ENCODE results near the gene GRK6.
"Not testable (repeated sequence)": the region's sequence is repeated elsewhere in the genome, so short reads cannot be mapped to it uniquely, and the experiment has no call there.

GRK6 gene

DNA sequence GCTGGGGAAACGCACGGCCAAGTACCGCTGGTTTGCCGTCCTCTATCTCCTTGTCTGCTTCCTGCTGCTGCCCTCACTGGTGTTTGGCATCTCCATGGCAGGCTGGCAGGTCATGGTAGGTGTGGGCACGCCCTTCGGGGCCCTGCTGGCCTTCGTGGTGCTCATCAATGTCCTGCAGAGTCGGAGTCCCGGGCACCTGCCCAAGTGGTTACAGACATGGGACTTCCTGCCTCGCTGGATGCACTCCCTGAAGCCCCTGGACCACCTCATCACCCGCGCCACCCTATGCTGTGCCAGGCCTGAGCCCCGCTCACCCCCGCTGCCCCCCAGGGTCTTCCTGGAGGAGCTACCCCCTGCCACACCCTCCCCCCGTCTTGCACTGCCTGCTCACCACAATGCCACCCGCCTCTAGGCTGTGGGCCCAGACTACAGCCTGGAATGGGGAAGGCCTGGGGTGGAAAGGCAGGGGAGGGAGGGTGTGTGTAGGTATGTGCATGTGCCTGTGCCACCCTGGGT is 28.5 kb upstream of the GRK6 start:
- no peak for DNase-seq (ENCODE audit: low read depth in 2 of 2)

DNA sequence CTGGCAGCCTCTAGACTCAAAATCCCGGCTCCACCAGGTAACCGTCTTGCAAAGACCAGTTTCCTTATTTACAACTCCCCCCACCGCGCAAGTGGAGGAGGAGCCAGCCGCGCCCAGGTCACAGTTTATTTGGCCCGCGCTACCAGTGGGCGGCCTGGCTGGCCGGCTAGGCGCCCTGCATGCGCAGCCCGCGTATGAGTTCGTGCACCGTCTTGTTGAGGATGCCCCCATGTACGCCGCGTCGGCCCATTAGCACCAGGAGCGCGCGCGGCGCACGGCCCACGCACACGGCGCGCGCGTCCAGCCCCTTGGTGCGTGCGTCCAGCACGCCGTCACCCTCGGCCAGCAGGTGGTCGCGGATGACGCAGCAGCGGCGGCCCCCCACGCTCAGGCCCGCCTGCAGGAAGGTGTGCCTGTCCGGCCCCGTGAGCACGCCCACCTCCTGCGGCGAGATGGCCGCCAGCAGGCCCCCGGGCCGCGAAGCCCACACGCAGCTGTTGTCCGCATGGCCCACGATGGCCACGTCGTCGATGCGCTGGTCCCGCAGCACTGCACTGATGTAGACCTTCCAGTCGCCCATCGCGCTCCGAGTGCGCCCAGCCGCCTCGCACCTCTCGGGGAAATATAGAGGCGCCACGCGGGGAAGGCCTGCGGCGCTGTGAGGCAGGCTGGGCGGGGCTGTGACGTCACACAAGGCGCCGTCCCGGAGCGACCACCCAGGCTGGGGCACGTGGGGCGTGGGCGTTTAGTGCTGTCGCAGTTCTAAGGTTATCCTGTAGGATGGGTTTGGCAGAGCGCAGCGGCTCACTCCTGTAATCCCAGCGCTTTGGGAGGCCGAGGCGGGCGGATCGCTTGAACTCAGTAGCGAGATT is 26.2 kb upstream of the GRK6 start, which contains the start of gene PFN3:
Gene PFN3, minus strand, starts transcription at position 665 of the 872 bp plus-strand sequence. Its CDS starts 85 bp downstream, at position 580.
- DNase-seq (ENCODE audit: low read depth in 2 of 2): no peak

DNA sequence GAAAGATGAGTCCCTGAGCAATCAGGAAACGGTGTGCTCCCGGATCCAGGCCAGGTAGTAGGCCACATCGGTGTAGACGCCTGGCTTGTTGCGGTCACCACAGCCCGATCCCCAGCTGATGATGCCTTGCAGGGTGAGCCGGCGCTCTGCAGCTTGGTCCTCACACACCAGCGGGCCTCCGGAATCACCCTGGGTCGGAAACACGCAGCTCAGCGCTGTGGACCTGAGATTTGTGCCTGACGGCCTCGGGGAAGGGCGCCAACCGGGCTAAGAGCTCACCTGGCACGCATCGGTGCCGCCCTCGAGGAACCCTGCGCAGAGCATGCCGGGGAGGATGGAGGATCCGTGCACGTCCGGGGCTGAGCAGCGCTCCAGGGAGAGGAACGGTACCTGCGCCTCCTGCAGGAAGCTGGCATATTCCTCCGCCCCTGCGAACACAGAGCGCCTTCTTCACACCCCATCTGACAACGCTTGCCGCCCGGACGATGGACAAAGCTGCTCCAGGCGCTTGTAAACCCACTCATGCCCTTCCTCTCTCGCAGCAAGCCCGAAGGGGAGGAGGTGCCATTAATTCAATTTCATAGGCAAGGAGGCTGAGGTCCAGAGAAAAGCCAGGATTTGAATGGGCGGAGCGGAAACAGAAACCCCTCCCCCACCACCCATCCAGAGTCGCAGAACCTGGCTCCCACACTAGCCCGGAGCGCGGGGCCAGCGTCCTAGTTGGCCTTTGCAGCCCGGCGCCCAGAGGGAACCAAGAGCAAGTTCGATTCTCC is 24.0 kb upstream of the GRK6 start:
- no peak for DNase-seq (ENCODE audit: low read depth in 2 of 2)

DNA sequence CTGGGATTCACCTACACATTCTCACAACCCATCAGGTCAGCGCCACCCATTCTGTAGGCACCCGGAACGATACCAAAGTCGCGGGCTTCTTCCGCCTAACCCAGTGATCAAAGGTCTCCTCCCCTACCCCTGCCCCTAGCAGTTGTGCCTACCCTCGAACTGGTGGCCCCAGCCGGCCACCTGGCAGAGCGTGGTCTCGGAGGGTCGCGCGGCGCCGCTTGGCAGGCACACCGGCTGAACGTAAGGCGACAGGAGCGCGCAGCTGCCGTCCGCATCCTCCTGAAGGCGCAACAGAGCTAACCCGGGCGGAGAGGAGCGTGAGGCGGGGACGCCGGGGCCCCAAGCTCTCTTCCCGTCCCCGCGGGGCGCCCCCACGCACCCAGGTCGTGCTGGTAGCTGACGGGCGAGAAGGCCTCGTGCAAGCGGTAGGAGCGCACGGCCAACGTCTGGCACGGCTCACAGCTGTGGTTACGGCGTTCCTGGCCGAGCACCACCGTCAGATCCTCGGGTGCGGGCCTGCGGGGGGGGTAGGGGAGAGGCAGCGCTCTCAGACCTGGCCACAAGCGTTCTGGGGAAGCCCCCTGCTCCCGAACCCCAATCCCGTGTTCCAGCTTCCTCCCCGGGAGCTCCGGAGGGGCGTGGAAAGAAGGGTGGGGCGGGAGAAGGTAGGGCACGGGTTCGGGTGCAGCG is 23.2 kb upstream of the GRK6 start:
- DNase-seq (ENCODE audit: low read depth in 2 of 2): no peak

DNA sequence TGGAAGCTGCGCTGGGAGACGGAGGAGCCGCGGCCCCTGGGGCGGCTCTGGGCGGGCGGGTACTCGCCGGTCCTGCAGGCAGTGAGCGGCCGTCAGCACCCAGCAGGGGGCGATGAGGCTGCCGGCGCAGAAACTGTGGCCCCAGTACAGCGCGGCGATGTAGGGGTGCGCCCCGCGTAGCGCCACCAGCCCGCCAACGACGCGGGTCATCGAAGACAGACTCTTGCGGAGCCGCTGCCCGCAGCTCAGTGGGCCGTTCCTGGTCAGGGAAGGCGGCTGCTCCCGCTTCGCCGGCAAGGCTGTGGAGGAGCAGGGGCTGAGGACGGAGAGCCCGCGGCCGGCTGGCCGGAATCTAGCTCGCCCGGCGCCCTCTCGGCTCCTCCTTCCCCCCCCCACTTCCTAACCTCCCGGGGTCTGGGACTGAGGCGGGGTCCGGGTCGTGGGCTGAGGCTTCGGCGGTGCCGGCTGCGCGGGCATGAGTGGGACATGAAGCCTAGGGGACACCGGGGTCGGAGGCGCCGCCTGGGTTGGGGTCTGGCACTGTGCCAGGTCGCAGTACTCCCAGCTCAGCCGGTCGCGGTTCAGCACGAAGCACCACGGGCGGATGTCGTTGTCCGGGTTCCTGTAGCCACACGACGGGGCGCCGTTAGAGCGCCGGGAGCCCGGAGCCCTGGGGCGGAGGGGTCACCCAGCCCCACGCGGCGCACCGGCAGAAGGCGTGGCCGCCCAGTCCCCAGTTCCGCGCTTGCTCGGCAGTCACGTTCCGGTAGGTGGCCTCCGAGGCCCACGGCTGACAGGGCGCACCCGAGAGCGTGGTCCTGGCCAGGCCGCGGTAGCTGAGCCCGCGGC is 22.5 kb upstream of the GRK6 start:
- no peak for DNase-seq (ENCODE audit: low read depth in 2 of 2)

DNA sequence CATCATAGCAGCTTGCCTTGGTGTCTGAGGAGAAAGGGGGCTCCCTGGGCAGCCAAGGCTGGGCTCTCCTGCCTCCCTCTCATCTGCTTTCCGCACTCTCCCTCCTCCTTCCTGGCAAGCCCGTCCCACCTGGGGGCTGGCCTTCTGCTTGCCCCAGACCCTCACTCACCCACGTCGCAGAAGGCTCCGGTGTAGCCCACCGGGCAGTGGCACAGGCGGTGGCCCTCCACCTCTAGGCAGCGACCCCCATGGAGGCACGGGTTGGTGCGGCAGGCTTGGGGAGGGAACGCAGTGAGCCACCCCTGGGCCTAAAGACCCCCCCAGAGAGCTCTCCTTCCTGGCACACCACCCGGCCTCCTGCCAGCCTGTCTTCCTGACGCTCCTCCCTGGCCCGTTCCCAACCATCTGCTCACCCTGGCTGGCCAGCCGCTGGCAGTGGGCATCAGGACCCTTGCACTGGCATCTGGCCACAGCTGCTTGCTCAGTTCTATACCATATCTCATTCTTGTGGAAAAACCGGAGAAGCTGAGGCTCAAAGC is 21.8 kb upstream of the GRK6 start:
- no peak for DNase-seq (ENCODE audit: low read depth in 2 of 2)

DNA sequence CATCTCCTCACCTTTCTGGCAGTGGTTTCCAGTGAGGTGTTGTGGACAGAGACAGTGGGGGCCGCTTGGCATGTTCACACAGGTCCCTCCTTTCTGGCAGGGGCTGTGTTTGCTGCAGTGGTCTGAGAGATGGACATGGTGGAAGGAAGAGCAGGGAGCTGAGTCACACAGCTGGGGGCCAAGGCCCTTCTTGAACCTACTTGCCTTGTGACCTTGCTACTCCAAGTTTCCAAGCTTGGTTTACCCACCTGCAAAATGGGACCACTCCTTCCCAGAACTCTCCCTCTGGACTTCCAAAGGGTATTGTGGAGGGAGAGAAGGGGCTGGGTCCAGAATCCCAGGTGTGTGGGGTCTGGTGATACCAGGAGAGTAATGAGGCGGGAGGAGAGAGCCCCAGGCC is 21.2 kb upstream of the GRK6 start:
- DNase-seq (ENCODE audit: low read depth in 2 of 2): no peak

DNA sequence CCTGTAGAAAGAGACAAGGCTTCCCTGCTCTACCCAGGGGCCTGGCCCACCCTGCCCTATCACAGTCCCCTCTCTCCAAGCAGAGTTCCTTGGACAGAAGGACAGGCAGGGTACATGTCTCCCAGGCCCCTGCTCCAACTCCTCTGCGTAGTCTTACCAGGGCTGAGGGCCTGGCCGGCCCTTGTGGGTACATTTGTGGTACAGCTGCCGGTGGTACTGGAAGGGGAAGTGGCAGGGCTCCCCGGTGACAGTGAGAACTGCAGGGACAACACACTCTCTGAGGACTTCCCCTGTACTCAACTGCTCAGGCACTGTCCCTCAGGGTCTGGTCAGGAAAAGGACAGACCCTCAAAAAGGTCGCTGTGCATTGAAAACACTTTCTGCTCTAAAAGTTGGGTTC is 20.7 kb upstream of the GRK6 start:
- no peak for DNase-seq (ENCODE audit: low read depth in 2 of 2)

DNA sequence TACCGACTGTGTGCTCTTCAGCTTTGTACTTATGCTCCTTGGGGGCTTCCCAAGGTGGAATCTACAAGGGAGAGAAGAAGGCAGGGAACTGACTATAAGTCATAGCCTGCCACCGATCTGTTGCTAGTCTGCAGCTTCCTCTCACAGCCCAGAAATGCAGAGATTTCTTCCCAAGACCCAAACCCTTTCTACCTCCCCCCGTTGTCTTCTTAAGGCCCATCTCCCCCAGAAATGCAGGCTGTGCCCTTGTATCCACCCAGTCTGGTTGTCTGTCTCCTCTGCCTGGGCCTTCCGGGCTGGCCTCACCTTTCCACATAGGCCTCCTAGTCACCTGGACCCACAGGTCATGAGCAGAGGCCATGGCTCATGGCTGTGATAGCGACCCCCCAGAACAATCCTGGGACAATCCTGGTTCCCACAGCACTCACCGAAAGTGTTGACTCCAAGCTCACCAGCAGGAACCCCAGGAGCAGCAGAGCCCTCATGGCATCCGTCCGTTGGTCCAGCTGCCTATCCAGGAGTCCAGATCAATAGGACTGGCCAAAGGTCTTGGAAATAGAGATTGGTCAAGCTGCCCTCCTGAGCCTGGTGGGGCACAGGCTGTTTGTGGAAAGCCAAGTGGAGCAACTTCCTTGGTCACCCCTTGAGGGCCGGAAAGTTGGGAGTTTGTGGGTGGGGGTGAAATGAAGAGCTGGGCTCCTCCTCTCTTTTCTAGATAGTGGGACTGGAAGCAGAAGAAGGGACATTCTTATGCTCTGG is 17.3 kb upstream of the GRK6 start, which contains the start of gene F12:
Gene F12, minus strand, starts transcription at position 522 of the 759 bp plus-strand sequence. Its CDS starts 37 bp downstream, at position 485.
- DNase-seq (ENCODE audit: low read depth in 2 of 2): no peak

DNA sequence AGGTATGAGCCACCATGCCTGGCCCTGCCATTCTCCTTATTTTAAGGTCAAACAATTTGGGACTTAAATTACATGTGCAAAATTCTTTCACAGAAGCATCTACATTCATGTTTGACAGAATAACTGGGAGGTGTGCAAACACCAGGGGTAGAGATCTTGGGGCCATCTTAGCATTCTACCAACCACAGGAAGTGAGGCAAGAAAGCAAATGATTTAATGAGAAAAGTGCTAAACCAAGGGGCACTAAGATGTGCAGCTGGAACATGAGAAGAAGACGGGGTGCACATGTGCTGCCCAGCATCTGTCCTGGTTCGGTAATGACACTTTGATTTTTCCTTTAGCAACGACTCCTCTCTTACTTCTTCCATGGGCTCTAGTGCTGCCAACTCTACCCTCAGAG is 15.9 kb upstream of the GRK6 start:
- DNase-seq (ENCODE audit: low read depth in 2 of 2): no peak

DNA sequence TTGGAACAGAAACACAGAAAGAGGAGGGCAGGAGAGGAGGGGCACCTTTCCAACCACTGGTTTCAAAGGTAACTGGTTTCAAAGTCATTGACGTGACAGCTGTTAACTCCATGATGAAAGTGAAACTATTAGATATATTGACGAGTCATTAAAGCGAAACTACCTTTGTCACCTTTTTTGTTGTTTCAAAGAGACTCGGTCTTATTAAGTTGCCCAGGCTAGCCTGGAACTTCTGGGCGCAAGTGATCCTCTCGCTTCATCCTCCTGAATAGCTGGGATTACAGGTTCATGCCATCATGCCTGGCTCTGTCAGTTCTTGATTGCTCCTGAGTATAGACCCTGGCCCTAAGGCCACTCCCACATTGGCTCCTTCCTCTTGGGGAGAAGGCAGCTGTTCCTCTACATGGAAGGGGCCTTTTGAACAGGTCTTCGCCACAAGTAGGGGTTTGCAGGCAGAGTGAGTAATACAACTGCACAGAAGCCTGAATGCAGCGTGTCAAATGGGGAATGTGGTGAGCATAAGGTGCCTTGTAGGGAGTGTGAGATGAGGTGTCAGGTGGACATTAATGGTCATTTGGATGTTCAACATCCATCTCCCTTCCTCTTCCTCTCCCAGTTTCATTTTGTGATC is 13.8 kb upstream of the GRK6 start:
- no peak for DNase-seq (ENCODE audit: low read depth in 2 of 2)

DNA sequence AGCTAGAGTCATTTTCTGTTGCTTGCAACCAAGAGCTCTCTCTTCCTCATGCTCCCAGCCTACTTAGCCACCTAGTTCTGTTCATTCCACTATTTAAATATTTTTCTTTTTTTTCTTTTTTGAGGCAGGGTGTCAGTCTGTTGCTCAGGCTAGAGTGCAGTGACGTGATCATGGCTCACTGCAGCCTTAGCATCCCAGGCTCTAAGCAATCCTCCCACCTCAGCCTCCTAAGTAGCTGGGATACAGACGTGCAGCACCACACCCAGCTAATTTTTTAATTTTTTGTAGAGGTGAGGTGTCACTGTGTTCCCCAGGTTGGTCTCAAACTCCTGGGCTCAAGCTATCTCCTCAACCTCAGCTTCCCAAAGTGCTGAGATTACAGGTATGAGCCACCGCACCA is 12.0 kb upstream of the GRK6 start:
- DNase-seq (ENCODE audit: low read depth in 2 of 2): no peak

DNA sequence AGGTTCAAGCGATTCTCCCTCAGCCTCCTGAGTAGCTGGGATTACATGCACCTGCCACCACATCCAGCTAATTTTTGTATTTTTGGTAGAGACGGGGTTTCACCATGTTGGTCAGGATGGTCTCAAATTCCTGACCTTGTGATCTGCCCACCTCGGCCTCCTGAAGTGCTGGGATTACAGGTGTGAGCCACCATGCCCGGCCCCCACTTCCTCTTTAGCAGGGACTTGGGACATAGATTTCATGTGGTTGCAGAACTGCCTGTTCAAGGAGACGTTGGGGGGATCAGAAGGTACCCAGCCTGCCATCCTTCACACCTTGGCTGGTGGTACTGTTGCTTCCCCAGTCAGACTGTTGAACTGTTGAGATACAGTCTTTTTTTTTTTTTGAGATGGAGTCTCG is 9.4 kb upstream of the GRK6 start:
- not testable (repeated sequence) for DNase-seq (ENCODE audit: low read depth in 2 of 2)

DNA sequence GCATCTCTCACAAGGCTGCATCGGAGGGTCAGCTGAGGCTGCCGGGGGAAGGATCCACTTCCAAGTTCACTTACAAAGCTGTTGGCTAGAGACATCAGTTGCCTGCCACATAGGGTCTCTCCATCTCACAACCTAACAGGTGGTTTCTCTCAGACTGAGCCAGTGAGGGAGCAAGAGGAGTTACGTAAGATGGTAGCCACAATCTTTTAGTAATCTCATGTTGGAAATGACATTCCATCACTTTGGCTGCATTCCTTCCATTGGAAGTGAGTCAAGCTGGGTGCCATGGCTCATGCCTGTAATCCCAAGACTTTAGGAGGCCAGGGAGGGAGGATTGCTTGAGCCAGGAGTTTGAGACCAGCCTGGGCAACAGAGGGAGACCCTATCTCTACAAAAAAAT is 7.4 kb upstream of the GRK6 start:
- DNase-seq (ENCODE audit: low read depth in 2 of 2): peak in 1 of 2 experiments; percentile 42

DNA sequence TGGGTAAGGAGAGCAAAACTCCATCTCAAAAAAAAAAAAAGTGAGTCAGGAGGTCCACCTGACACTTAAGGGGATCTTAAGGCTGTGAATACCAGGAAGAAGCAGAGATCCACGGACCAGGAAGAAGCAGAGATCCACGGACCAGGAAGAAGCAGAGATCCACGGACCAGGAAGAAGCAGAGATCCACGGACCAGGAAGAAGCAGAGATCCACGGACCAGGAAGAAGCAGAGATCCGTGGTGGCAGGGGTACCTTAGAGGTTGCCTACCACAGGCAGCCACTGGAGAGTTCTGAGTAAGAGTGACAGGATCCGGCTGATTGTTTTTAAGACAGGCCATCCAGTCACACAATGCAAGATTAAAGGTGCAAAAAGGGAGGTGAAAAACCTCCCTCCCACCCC is 6.0 kb upstream of the GRK6 start:
- not testable (repeated sequence) for DNase-seq (ENCODE audit: low read depth in 2 of 2)

DNA sequence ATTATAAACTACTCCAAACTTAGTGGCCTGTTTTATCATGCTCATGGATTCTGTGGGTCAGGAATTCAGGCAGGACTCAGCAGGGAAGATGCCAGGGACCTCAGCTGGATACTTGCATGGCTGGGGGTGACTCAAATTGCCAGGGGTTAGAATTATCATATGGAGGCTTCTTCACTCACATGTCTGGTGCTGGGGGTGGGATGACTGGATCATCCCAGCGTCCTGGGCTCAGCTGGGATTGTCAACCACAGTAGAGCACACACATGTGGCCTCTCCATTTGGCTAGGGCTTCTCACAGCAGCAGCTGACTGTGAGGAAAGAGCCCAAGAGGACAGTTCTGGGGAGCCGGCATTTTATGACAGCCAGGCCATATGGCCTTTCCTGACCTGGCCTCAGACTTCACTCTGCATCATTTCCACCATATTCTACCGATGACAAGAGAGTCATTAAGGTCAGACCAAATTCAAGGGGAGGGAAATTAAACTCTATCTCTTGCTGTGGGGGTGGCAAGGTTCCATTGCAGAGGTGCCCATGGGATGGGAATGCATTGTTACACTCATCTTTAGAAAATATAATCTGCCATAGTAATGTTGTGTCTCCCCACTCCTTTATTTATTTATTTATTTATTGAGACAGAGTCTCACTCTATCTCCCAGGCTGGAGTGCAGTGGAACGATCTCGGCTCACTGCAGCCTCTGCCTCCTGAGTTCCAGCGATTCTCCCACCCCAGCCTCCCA is 5.2 kb upstream of the GRK6 start:
- no peak for DNase-seq (ENCODE audit: low read depth in 2 of 2)

DNA sequence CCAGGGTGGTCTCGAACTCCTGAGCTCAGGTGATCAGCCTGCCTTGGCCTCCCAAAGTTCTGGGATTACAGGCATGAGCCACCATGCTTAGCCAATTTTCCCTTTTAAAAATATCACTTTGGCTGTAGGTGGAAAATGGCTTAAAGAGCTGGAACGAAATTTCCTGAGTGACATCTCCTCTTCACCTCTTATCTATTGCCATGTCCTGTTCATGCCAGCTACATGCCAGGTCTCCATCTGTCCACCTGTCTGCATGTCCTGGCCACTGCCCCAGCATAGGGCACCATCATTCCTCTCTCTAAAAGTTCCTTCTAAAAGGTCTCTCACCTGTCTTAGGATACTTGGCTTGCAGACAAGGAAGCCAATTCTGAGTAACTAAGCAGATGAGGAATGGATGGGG is 2.8 kb upstream of the GRK6 start:
- no peak for DNase-seq (ENCODE audit: low read depth in 2 of 2)

DNA sequence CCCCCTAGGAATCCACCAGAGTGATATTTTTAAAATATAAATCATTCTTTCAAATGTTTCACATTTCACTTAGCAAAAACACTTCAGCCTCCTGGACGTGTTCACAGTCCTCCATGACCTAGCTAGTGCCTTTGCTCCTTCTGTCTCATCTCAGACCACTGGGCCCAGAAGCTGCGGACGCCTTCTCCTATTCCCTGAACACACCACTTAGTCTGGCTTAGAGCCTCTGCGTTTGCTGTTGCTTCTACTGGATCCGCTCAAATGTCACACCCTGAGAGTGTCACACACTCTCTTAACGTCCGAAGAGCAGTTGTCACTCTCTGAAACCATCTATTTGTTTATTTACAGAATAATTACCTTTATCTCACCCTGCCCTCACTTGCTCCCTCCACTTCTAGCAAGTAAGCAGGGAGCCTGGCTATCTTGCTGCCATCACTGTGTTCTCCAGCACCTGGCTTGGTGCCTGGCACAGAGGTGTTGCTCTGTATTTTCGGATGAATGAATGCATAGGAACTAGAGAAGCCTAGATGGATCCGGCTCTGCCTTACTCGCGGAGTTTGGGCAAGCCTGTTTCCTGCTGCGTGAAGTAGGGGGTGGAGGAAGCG is 1.2 kb upstream of the GRK6 start:
- no peak for DNase-seq (ENCODE audit: low read depth in 2 of 2)
